H9 (cell line): ENCODE results near the gene WFDC10A. TPM values are rescaled to one million over a fixed set of nuclear protein-coding genes. Genes with fewer than 3 reads are reported as not detected.
A peak's percentile ranks its signal among the peaks of the same experiment; 100 is the strongest.

Source experiments
- DNase-seq: peaks from one replicate; pipeline ENCODE4 v3.0.0-alpha.2; 2017
- H2AFZ ChIP-seq: one replicate; pipeline ENCODE4 v1.6.1; 2013; ENCODE audit warnings: mild to moderate bottlenecking, low read length, control low read depth, moderate library complexity
- H2AK5ac ChIP-seq: 2 replicates; pipeline ENCODE4 v1.6.1; 2013; ENCODE audit warnings: low read length, control low read depth, mixed read lengths; ENCODE audit not compliant: insufficient read length
- H2BK120ac ChIP-seq: one replicate; pipeline ENCODE4 v1.6.1; 2013; ENCODE audit warnings: low read depth, mild to moderate bottlenecking, low read length, control low read depth, inconsistent platforms; ENCODE audit not compliant: poor library complexity, severe bottlenecking
- H2BK12ac ChIP-seq: 2 replicates; pipeline ENCODE4 v1.6.1; 2013; ENCODE audit warnings: low read length, control low read depth, mixed read lengths, low read depth; ENCODE audit not compliant: insufficient read length
- H2BK15ac ChIP-seq: 2 replicates; pipeline ENCODE4 v1.6.1; 2013; ENCODE audit warnings: low read depth, low read length, control low read depth
- H2BK20ac ChIP-seq: one replicate; pipeline ENCODE4 v1.6.1; 2013; ENCODE audit warnings: low read depth, mild to moderate bottlenecking, low read length, control low read depth, inconsistent platforms; ENCODE audit not compliant: poor library complexity, severe bottlenecking
- H2BK5ac ChIP-seq: 2 replicates; pipeline ENCODE4 v1.6.1; 2013; ENCODE audit warnings: low read length, control low read depth, mixed read lengths; ENCODE audit not compliant: insufficient read length
- H3K14ac ChIP-seq: 2 replicates; pipeline ENCODE4 v1.6.1; 2013; ENCODE audit warnings: low read length, control low read depth; ENCODE audit not compliant: insufficient read depth
- H3K18ac ChIP-seq: 2 replicates; pipeline ENCODE4 v1.6.1; 2013; ENCODE audit warnings: low read depth, mild to moderate bottlenecking, mixed read lengths, low read length, control low read depth; ENCODE audit not compliant: insufficient read length
- H3K23ac ChIP-seq: 2 replicates; pipeline ENCODE4 v1.6.1; 2013; ENCODE audit warnings: low read length, control low read depth, mixed read lengths, low read depth; ENCODE audit not compliant: insufficient read length
- H3K23me2 ChIP-seq: 2 replicates; pipeline ENCODE4 v1.6.1; 2013; ENCODE audit warnings: low read depth, mild to moderate bottlenecking, mixed read lengths, low read length, control low read depth; ENCODE audit not compliant: insufficient read length, poor library complexity, severe bottlenecking
- H3K27ac ChIP-seq: 2 replicates; pipeline ENCODE4 v1.5.1; 2013; ENCODE audit warnings: low read length, control low read depth, mixed read lengths, low read depth; ENCODE audit not compliant: insufficient read length
- H3K27me3 ChIP-seq: 2 replicates; pipeline ENCODE4 v1.6.1; 2013; ENCODE audit warnings: low read length, control low read depth, inconsistent platforms; ENCODE audit not compliant: insufficient read depth
- H3K4ac ChIP-seq: 2 replicates; pipeline ENCODE4 v1.6.1; 2013; ENCODE audit warnings: low read depth, mild to moderate bottlenecking, control low read depth, inconsistent platforms, low read length, moderate library complexity
- H3K4me1 ChIP-seq: 2 replicates; pipeline ENCODE4 v1.6.1; 2013; ENCODE audit warnings: low read length, control low read depth, inconsistent platforms; ENCODE audit not compliant: insufficient read depth
- H3K4me2 ChIP-seq: 2 replicates; pipeline ENCODE4 v1.6.1; 2013; ENCODE audit warnings: low read length, control low read depth, mixed read lengths; ENCODE audit not compliant: insufficient read length, insufficient read depth
- H3K56ac ChIP-seq: 2 replicates; pipeline ENCODE4 v1.6.1; 2013; ENCODE audit warnings: low read depth, mild to moderate bottlenecking, mixed read lengths, low read length, control low read depth; ENCODE audit not compliant: insufficient read length
- H3K79me1 ChIP-seq: 2 replicates; pipeline ENCODE4 v1.6.1; 2013; ENCODE audit warnings: low read depth, mild to moderate bottlenecking, moderate library complexity, low read length, control low read depth, inconsistent platforms; ENCODE audit not compliant: insufficient read depth, poor library complexity, severe bottlenecking
- H3K79me2 ChIP-seq: 2 replicates; pipeline ENCODE4 v1.6.1; 2013; ENCODE audit warnings: low read length, control low read depth, inconsistent platforms; ENCODE audit not compliant: insufficient read depth
- H3K9ac ChIP-seq: 2 replicates; pipeline ENCODE4 v1.6.1; 2013; ENCODE audit warnings: low read length, control low read depth, mixed read lengths; ENCODE audit not compliant: insufficient read length; ENCODE audit errors: extremely low read depth
- H3K9me3 ChIP-seq: one replicate; pipeline ENCODE4 v1.6.1; 2013; ENCODE audit warnings: low read depth, low read length, inconsistent platforms; ENCODE audit not compliant: control insufficient read depth
- H3T11ph ChIP-seq: one replicate; pipeline ENCODE4 v1.6.1; 2013; ENCODE audit warnings: mild to moderate bottlenecking, low read length, control low read depth, inconsistent platforms
- H4K20me1 ChIP-seq: one replicate; pipeline ENCODE4 v1.6.1; 2013; ENCODE audit not compliant: control insufficient read depth, insufficient read length, insufficient read depth
- H4K5ac ChIP-seq: 2 replicates; pipeline ENCODE4 v1.6.1; 2013; ENCODE audit warnings: low read depth, mild to moderate bottlenecking, mixed read lengths, low read length, control low read depth; ENCODE audit not compliant: insufficient read length
- H4K8ac ChIP-seq: replicated peaks from 2 replicates; pipeline ENCODE4 v1.6.1; 2013; ENCODE audit warnings: low read length, control low read depth, mixed read lengths, low read depth; ENCODE audit not compliant: insufficient read length
- H4K91ac ChIP-seq: 2 replicates; pipeline ENCODE4 v1.6.1; 2013; ENCODE audit warnings: low read depth, mild to moderate bottlenecking, moderate library complexity, mixed read lengths, low read length, control low read depth; ENCODE audit not compliant: insufficient read length
- H3K27ac Mint-ChIP-seq, 3 experiments: 2 replicates in 2 of 3; 3 replicates in 1 of 3; pipeline ENCODE4 v1.8.0; 2020 to 2021; ENCODE audit warnings: mixed read lengths in 3 of 3, mild to moderate bottlenecking in 1 of 3, moderate library complexity in 1 of 3
- H3K27me3 Mint-ChIP-seq: 2 replicates; pipeline ENCODE4 v1.8.0; 2021; ENCODE audit warnings: low read depth, mild to moderate bottlenecking, moderate library complexity, mixed read lengths
- H3K36me3 Mint-ChIP-seq, 3 experiments: 2 replicates in 2 of 3; 3 replicates in 1 of 3; pipeline ENCODE4 v1.8.0; 2020 to 2021; ENCODE audit warnings: low read depth in 3 of 3, mixed read lengths in 3 of 3; ENCODE audit not compliant: insufficient read depth in 1 of 3
- H3K4me1 Mint-ChIP-seq, 2 experiments: 2 replicates each; pipeline ENCODE4 v1.8.0; 2020; ENCODE audit warnings: mixed read lengths in 2 of 2
- H3K4me3 Mint-ChIP-seq, 2 experiments: 2 replicates in 1 of 2; 3 replicates in 1 of 2; pipeline ENCODE4 v1.8.0; 2020 to 2021; ENCODE audit warnings: mild to moderate bottlenecking in 2 of 2, mixed read lengths in 2 of 2, moderate library complexity in 1 of 2
- H3K9me3 Mint-ChIP-seq, 2 experiments: 2 replicates in 1 of 2; 3 replicates in 1 of 2; pipeline ENCODE4 v1.8.0; 2020; ENCODE audit warnings: mild to moderate bottlenecking in 2 of 2, mixed read lengths in 2 of 2, moderate library complexity in 1 of 2
- CTCF ChIP-seq: fragments of 200-600 bp; sonication (generic); conservative IDR thresholded peaks from 3 replicates; pipeline ENCODE4 v1.8.0; 2021; ENCODE audit warnings: antibody characterized with exemption, mild to moderate bottlenecking
- WGBS: extraction: QIAGEN DNeasy Blood & Tissue Kit; methylation state at CpG from one replicate; pipeline ENCODE4 v1.1.7; 2013; ENCODE audit warnings: missing lambda C conversion rate, low lambda C conversion rate, mixed read lengths; ENCODE audit not compliant: insufficient read length; ENCODE audit errors: extremely low coverage; 5-methylcytosine and 5-hydroxymethylcytosine counted together
- total RNA-seq: library from RNA; stranded (reverse); gene quantifications from 2 replicates; pipeline ENCODE4 v1.2.1, GENCODE V29; 2021

Gene WFDC10A
- total RNA-seq, 1 experiment from 2014 or later = not detected

GRCh38 chr20:45611054-45611453, 18.5 kb upstream of the WFDC10A start:
- no peaks in the 10 kb centered on the region for H3K79me1 ChIP-seq
- H3T11ph ChIP-seq = no peak overlapping the region
- H3K27me3 ChIP-seq = no peaks in the 10 kb centered on the region
- no peak overlapping the region for H3K4ac ChIP-seq
- H3K56ac ChIP-seq = no peak overlapping the region
- H2BK120ac ChIP-seq = no peak overlapping the region
- Mint-ChIP-seq H3K4me3 (no peak overlapping the region), H3K27ac (peak overlapping the region in 1 of 3 experiments; percentile 12; a peak in 1 of 7 replicates), H3K4me1 (peaks cover 12 to 13% of the 10 kb centered on the region in 2 experiments), H3K27me3 (no peaks in the 10 kb centered on the region; the same call in 1 of the 2 replicates), H3K36me3 (peaks cover 0 to 11% (median 7%) of the 10 kb centered on the region in 3 experiments; a peak in 6 of 7 replicates), H3K9me3 (peaks cover 10 to 17% of the 10 kb centered on the region in 2 experiments; a peak in 4 of 5 replicates)
- H4K91ac ChIP-seq = no peak overlapping the region
- H4K8ac ChIP-seq = no peak overlapping the region
- H2AK5ac ChIP-seq = no peak overlapping the region
- no peak overlapping the region for H2BK20ac ChIP-seq
- H2BK12ac ChIP-seq = no peak overlapping the region
- H2BK5ac ChIP-seq = no peak overlapping the region
- no peak overlapping the region for H3K23ac ChIP-seq
- no CpG with 5 or more reads among the region's 4 CpGs for WGBS
- DNase-seq = no peak
- no peak for TF ChIP-seq CTCF
- no peak overlapping the region for H3K9ac ChIP-seq
- H3K18ac ChIP-seq = no peak overlapping the region
- H3K4me2 ChIP-seq = no peak overlapping the region
- no peak overlapping the region for H3K27ac ChIP-seq
- no peaks in the 10 kb centered on the region for H4K20me1 ChIP-seq
- no peaks in the 10 kb centered on the region for H3K79me2 ChIP-seq
- H3K23me2 ChIP-seq = no peaks in the 10 kb centered on the region
- H3K14ac ChIP-seq = no peak overlapping the region
- H4K5ac ChIP-seq = no peak overlapping the region
- no peak overlapping the region for H2AFZ ChIP-seq
- H2BK15ac ChIP-seq = no peak overlapping the region
- H3K9me3 ChIP-seq = peaks cover 11% of the 10 kb centered on the region
- H3K4me1 ChIP-seq = peaks cover 3% of the 10 kb centered on the region; the same call in 1 of the 2 replicates
